ENCODE measurements around the gene ZSWIM1. TPM values are rescaled to one million over a fixed set of nuclear protein-coding genes. Genes with fewer than 3 reads are reported as not detected.

ZSWIM1 gene
- total RNA-seq, 1 experiment from 2014 or later = 13.2 TPM

DNA sequence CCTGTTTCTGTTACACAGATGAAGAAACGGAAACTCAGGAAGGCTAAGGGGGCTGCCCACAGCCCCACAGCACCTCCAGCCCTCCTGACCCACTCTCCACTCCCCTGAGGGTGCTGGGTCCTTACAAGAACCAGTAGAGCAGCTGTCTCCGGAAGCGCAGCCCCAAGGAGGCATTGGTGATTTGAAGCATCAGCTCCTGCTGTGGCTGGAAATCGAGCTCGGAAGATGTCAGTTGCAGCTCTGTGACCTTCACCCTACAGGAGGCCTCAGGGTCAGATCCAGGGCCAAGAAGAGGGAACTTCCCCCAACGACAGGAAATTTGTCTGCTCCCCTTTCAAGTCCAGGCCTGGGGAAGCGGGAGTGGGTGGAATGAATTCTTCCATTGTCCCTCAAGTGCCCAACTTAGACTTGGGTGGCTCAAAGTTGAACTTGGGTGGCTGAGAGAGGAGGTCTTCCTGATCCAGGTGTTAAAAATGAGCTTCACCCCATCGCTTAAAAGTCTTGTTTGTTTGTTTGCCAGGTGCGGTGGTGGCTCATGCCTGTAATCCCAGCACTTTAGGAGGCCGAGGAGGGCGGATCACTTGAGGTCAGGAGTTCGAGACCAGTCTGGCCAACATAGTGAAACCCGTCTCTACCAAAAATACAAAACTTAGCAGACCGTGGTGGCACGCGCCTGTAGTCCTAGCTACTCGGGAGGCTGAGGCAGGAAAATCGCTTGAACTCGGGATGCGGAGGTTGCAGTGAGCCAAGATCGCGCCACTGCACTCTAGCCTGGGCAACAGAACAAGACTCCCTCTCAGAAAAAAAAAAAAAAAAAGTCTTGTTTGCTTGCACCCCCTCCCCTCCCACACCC, 29.0 kb downstream of the ZSWIM1 start:
- H3K27ac ChIP-seq (ENCODE audit: low read depth, low read length, poor library complexity, severe bottlenecking) = no peak overlapping the region
- CTCF ChIA-PET = no interaction called here
- POLR2A ChIA-PET (ENCODE audit: low non-redundant PET) = no interaction called here
- TF ChIP-seq CTCF (conservative IDR thresholded peaks at IDR 0.05; ENCODE audit: low read depth, low read length) = no peak
- TF ChIP-seq EZH2 (IDR thresholded peaks at IDR 0.05; ENCODE audit: borderline replicate concordance, low read depth, low read length, poor library complexity, severe bottlenecking) = no peak
- H3K9me3 ChIP-seq (ENCODE audit: low read depth, low read length, poor library complexity, severe bottlenecking) = no peaks in the 10 kb centered on the region
- peaks cover 17% of the 10 kb centered on the region for H3K4me1 ChIP-seq (ENCODE audit: insufficient read depth, low read length, poor library complexity, severe bottlenecking)
- no TSS peak for BruUV-seq (replicated peaks)
- no peaks in the 10 kb centered on the region for H3K27me3 ChIP-seq (replicated peaks; ENCODE audit: insufficient read depth, low read depth, low read length, poor library complexity)
- H3K36me3 ChIP-seq (ENCODE audit: insufficient read depth, low read length, poor library complexity, severe bottlenecking) = peaks cover 19% of the 10 kb centered on the region
- no peak for DNase-seq (ENCODE audit: low spot score)
- peak overlapping the region; percentile 63 for H3K4me3 ChIP-seq (ENCODE audit: low read depth, low read length, poor library complexity, severe bottlenecking)
- intact Hi-C loops (cut with micrococcal nuclease; ENCODE audit: unreplicated experiment) = loop anchor here (1.0 kb wide), 1 partner anchor 23 kb away; no protein-coding TSS in a partner anchor

GRCh38 chr20:45910670-45911485, 29.9 kb downstream of the ZSWIM1 start:
- POLR2A ChIA-PET (ENCODE audit: low non-redundant PET) = interaction anchor here (0.6 kb wide), 1 partner anchor 19 kb away, joined by 5 read pairs; no protein-coding TSS in a partner anchor
- TF ChIP-seq EZH2 (IDR thresholded peaks at IDR 0.05; ENCODE audit: borderline replicate concordance, low read depth, low read length, poor library complexity, severe bottlenecking) (no peak), CTCF (conservative IDR thresholded peaks at IDR 0.05; ENCODE audit: low read depth, low read length) (no peak)
- BruUV-seq (replicated peaks) = no TSS peak
- intact Hi-C loops (cut with micrococcal nuclease; ENCODE audit: unreplicated experiment) = loop anchor here (1.0 kb wide), 1 partner anchor 22 kb away; no protein-coding TSS in a partner anchor
- peak; percentile 100 for DNase-seq (ENCODE audit: low spot score)
- CTCF ChIA-PET = no interaction called here
- Histone ChIP-seq H3K27ac (ENCODE audit: low read depth, low read length, poor library complexity, severe bottlenecking) (peak overlapping the region; percentile 81), H3K36me3 (ENCODE audit: insufficient read depth, low read length, poor library complexity, severe bottlenecking) (peaks cover 14% of the 10 kb centered on the region), H3K9me3 (ENCODE audit: low read depth, low read length, poor library complexity, severe bottlenecking) (no peaks in the 10 kb centered on the region), H3K4me3 (ENCODE audit: low read depth, low read length, poor library complexity, severe bottlenecking) (peak overlapping the region; percentile 63), H3K4me1 (ENCODE audit: insufficient read depth, low read length, poor library complexity, severe bottlenecking) (peaks cover 17% of the 10 kb centered on the region), H3K27me3 (replicated peaks; ENCODE audit: insufficient read depth, low read depth, low read length, poor library complexity) (no peaks in the 10 kb centered on the region)

GRCh38 chr20:45911486-45912343, 30.7 kb downstream of the ZSWIM1 start, which contains the start of gene PLTP:
Gene PLTP (minus strand): TSS chr20:45912155. CDS start chr20:45911452, 703 bp downstream.
- TSS peak; percentile 94 for BruUV-seq (replicated peaks)
- Histone ChIP-seq H3K9me3 (ENCODE audit: low read depth, low read length, poor library complexity, severe bottlenecking) (no peaks in the 10 kb centered on the region), H3K27me3 (replicated peaks; ENCODE audit: insufficient read depth, low read depth, low read length, poor library complexity) (no peaks in the 10 kb centered on the region), H3K27ac (ENCODE audit: low read depth, low read length, poor library complexity, severe bottlenecking) (peak within 1 kb of the TSS; percentile 81), H3K4me3 (ENCODE audit: low read depth, low read length, poor library complexity, severe bottlenecking) (peak within 1 kb of the TSS; percentile 63), H3K4me1 (ENCODE audit: insufficient read depth, low read length, poor library complexity, severe bottlenecking) (peaks cover 17% of the 10 kb centered on the region), H3K36me3 (ENCODE audit: insufficient read depth, low read length, poor library complexity, severe bottlenecking) (peaks cover 9% of the 10 kb centered on the region)
- intact Hi-C loops (cut with micrococcal nuclease; ENCODE audit: unreplicated experiment) = no loop called here
- no peak for TF ChIP-seq CTCF (conservative IDR thresholded peaks at IDR 0.05; ENCODE audit: low read depth, low read length)
- TF ChIP-seq EZH2 (IDR thresholded peaks at IDR 0.05; ENCODE audit: borderline replicate concordance, low read depth, low read length, poor library complexity, severe bottlenecking) = no peak
- POLR2A ChIA-PET (ENCODE audit: low non-redundant PET) = interaction anchor here (0.6 kb wide), 1 partner anchor 20 kb away, joined by 5 read pairs; no protein-coding TSS in a partner anchor
- peak; percentile 77 for DNase-seq (ENCODE audit: low spot score)
- CTCF ChIA-PET = interaction anchor here (0.5 kb wide), 1 partner anchor 90 kb away, joined by 3 read pairs; no protein-coding TSS in a partner anchor

Data from A673 (cell line).